Activated naive CD8-positive, alpha-beta T cell treated with anti-CD3 and anti-CD28 coated beads, Interleukin-2, amount 50 U/mL, for 24 hours (primary cell): Measurements from ENCODE around the gene SRRM3.
"Not testable (repeated sequence)": the region's sequence is repeated elsewhere in the genome, so short reads cannot be mapped to it uniquely, and the experiment has no call there.

Experiments
- ATAC-seq: fragments of 150-1000 bp; cut with Tn5 transposase; one replicate; pipeline ENCODE4 v1.10.0; 2021
- DNase-seq: peaks from one replicate; pipeline ENCODE4 v3.0.0; 2021
- H3K27ac Mint-ChIP-seq: one replicate; pipeline ENCODE4 v1.8.0; 2021; ENCODE audit warnings: mild to moderate bottlenecking, mixed read lengths
- H3K27me3 Mint-ChIP-seq: one replicate; pipeline ENCODE4 v1.8.0; 2021; ENCODE audit warnings: mixed read lengths
- H3K36me3 Mint-ChIP-seq: one replicate; pipeline ENCODE4 v1.8.0; 2021; ENCODE audit warnings: low read depth, mixed read lengths
- H3K4me1 Mint-ChIP-seq: one replicate; pipeline ENCODE4 v1.8.0; 2021; ENCODE audit warnings: mixed read lengths
- H3K4me3 Mint-ChIP-seq: one replicate; pipeline ENCODE4 v1.8.0; 2021; ENCODE audit warnings: mild to moderate bottlenecking, moderate library complexity, mixed read lengths
- H3K9me3 Mint-ChIP-seq: one replicate; pipeline ENCODE4 v1.8.0; 2021; ENCODE audit warnings: mixed read lengths

Gene SRRM3

GRCh38 chr7:76259124-76260093, 57.7 kb downstream of the SRRM3 start:
- peaks cover 42% of the 10 kb centered on the region for H3K27me3 Mint-ChIP-seq
- no peak overlapping the region for H3K27ac Mint-ChIP-seq
- no peak overlapping the region for H3K4me3 Mint-ChIP-seq
- ATAC-seq = no peak
- no peak for DNase-seq
- no peaks in the 10 kb centered on the region for H3K4me1 Mint-ChIP-seq
- H3K36me3 Mint-ChIP-seq = no peaks in the 10 kb centered on the region
- no peaks in the 10 kb centered on the region for H3K9me3 Mint-ChIP-seq

DNA sequence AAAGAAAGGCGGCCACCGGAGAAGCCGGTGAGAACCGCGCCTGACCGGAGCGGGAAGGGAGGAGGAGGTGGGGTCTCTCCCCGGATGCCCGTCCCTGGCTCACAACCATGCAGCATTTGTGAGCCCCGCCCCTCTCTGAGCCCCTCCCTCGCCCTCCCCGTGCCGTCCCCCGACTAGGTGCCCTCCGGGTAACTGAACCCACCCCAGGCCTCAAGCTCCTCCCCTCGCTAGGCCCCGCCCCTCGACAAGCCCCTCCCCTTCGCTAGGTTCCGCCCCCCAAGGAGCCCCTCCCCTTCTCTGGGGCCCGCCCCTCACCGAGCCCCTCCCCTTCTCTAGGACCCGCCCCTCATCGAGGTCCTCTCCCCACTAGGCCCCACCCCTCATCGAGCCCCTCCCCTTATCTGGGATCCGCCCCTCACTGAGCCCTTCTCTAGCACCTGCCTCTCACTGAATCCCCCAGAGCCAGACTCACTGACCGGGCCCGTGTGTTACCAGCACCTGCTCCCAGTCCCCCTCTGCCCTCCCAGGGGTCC, 58.5 kb downstream of the SRRM3 start:
- no peak overlapping the region for H3K4me3 Mint-ChIP-seq
- H3K27me3 Mint-ChIP-seq = peaks cover 41% of the 10 kb centered on the region
- no peaks in the 10 kb centered on the region for H3K4me1 Mint-ChIP-seq
- no peaks in the 10 kb centered on the region for H3K36me3 Mint-ChIP-seq
- peak; percentile 48 for DNase-seq
- ATAC-seq = peak; percentile 44
- H3K27ac Mint-ChIP-seq = no peak overlapping the region
- no peaks in the 10 kb centered on the region for H3K9me3 Mint-ChIP-seq

- Mint-ChIP-seq H3K27me3 (peaks cover 44% of the 10 kb centered on the region), H3K4me1 (no peaks in the 10 kb centered on the region)
Measured at GRCh38 chr7:76261329-76261728, 59.6 kb downstream of the SRRM3 start.

DNA sequence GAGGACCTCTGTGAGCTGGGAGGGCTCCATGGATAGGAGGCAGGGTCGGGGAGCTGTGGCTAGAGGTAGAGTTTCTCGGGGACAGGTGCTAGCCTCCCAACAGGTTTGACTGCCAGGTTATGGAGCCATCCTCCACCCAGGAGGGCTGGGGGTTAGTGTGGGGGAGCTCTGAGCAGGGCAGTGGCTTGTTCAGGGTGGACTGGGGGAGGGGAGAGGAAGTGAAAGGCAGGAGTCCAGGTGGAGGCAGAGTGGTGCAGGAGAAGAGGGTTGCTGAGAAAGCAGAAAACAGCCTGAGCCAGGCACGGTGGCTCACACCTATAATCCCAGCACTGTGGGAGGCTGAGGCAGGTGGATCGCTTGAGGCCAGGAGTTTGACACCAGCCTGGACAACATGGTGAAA, 60.2 kb downstream of the SRRM3 start:
- DNase-seq = no peak
- H3K4me3 Mint-ChIP-seq = no peak overlapping the region
- no peak for ATAC-seq
- no peaks in the 10 kb centered on the region for H3K9me3 Mint-ChIP-seq
- no peaks in the 10 kb centered on the region for H3K36me3 Mint-ChIP-seq
- H3K4me1 Mint-ChIP-seq = no peaks in the 10 kb centered on the region
- no peak overlapping the region for H3K27ac Mint-ChIP-seq
- H3K27me3 Mint-ChIP-seq = peaks cover 47% of the 10 kb centered on the region

More at GRCh38 chr7:76261329-76261728, 59.6 kb downstream of the SRRM3 start:
- no peaks in the 10 kb centered on the region for H3K9me3 Mint-ChIP-seq
- DNase-seq (no peak), ATAC-seq (no peak)
- no peak overlapping the region for H3K4me3 Mint-ChIP-seq
- H3K36me3 Mint-ChIP-seq = no peaks in the 10 kb centered on the region
- no peak overlapping the region for H3K27ac Mint-ChIP-seq

GRCh38 chr7:76262683-76263402, 61.1 kb downstream of the SRRM3 start:
- DNase-seq = peak; percentile 51
- H3K4me1 Mint-ChIP-seq = no peaks in the 10 kb centered on the region
- ATAC-seq = peak; percentile 48
- H3K4me3 Mint-ChIP-seq = no peak overlapping the region
- no peaks in the 10 kb centered on the region for H3K36me3 Mint-ChIP-seq
- H3K27ac Mint-ChIP-seq = no peak overlapping the region
- H3K9me3 Mint-ChIP-seq = no peaks in the 10 kb centered on the region
- peaks cover 45% of the 10 kb centered on the region for H3K27me3 Mint-ChIP-seq

GRCh38 chr7:76265299-76265698, 63.6 kb downstream of the SRRM3 start:
- ATAC-seq (no peak), DNase-seq (no peak)
- H3K9me3 Mint-ChIP-seq = no peaks in the 10 kb centered on the region
- H3K27ac Mint-ChIP-seq = no peak overlapping the region
- no peaks in the 10 kb centered on the region for H3K36me3 Mint-ChIP-seq
- peaks cover 47% of the 10 kb centered on the region for H3K27me3 Mint-ChIP-seq
- peaks cover 2% of the 10 kb centered on the region for H3K4me1 Mint-ChIP-seq
- no peak overlapping the region for H3K4me3 Mint-ChIP-seq

- Mint-ChIP-seq H3K9me3 (no peaks in the 10 kb centered on the region), H3K27me3 (peaks cover 42% of the 10 kb centered on the region), H3K4me3 (no peak overlapping the region), H3K27ac (no peak overlapping the region), H3K4me1 (peaks cover 2% of the 10 kb centered on the region), H3K36me3 (no peaks in the 10 kb centered on the region)
- peak; percentile 37 for ATAC-seq
- DNase-seq = no peak
Measured at GRCh38 chr7:76267107-76267893, 65.6 kb downstream of the SRRM3 start.

GRCh38 chr7:76267894-76268183, 66.1 kb downstream of the SRRM3 start:
- H3K27ac Mint-ChIP-seq = no peak overlapping the region
- ATAC-seq = no peak

DNA sequence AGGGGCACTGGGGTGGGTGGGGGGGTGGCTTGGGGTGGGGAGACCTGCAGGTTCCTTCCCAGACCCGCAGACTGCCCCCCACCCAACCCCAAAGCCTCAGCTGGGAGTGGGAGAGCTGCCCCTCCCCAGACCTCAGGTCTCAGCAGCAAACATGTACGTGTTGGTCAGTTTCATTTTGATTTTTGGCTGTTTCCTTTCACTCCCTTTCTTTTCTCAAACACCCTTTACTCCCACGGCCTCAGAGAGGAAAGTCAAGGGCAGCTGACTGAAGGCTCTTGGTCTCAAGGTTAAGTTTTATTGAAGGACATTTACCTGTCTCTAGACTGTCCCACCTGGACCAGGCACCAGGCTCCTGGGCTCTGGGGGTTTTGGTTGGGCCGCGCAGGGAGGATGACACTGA, 66.7 kb downstream of the SRRM3 start:
- Mint-ChIP-seq H3K4me3 (no peak overlapping the region), H3K27me3 (peaks cover 38% of the 10 kb centered on the region), H3K9me3 (no peaks in the 10 kb centered on the region), H3K4me1 (peaks cover 7% of the 10 kb centered on the region), H3K36me3 (no peaks in the 10 kb centered on the region), H3K27ac (no peak overlapping the region)
- no peak for DNase-seq
- peak; percentile 7 for ATAC-seq

More at GRCh38 chr7:76267894-76268183, 66.1 kb downstream of the SRRM3 start:
- no peaks in the 10 kb centered on the region for H3K36me3 Mint-ChIP-seq
- DNase-seq = no peak
- peaks cover 3% of the 10 kb centered on the region for H3K4me1 Mint-ChIP-seq
- peaks cover 40% of the 10 kb centered on the region for H3K27me3 Mint-ChIP-seq
- no peak overlapping the region for H3K4me3 Mint-ChIP-seq
- H3K9me3 Mint-ChIP-seq = no peaks in the 10 kb centered on the region

- no peaks in the 10 kb centered on the region for H3K9me3 Mint-ChIP-seq
- H3K27ac Mint-ChIP-seq = no peak overlapping the region
- no peak overlapping the region for H3K4me3 Mint-ChIP-seq
- ATAC-seq (no peak), DNase-seq (no peak)
- peaks cover 42% of the 10 kb centered on the region for H3K27me3 Mint-ChIP-seq
- H3K36me3 Mint-ChIP-seq = no peaks in the 10 kb centered on the region
- H3K4me1 Mint-ChIP-seq = peaks cover 12% of the 10 kb centered on the region
Measured at GRCh38 chr7:76269895-76270294, 68.2 kb downstream of the SRRM3 start.

- H3K36me3 Mint-ChIP-seq, H3K27ac Mint-ChIP-seq, ATAC-seq, H3K9me3 Mint-ChIP-seq, DNase-seq, H3K4me3 Mint-ChIP-seq: not testable (repeated sequence)
- H3K27me3 Mint-ChIP-seq = peaks cover 44% of the 10 kb centered on the region
- peaks cover 12% of the 10 kb centered on the region for H3K4me1 Mint-ChIP-seq
Measured at GRCh38 chr7:76271384-76271783, 69.7 kb downstream of the SRRM3 start.

GRCh38 chr7:76272142-76272541, 70.4 kb downstream of the SRRM3 start:
- no peak overlapping the region for H3K27ac Mint-ChIP-seq
- no peaks in the 10 kb centered on the region for H3K9me3 Mint-ChIP-seq
- H3K4me3 Mint-ChIP-seq = no peak overlapping the region
- H3K4me1 Mint-ChIP-seq = peaks cover 12% of the 10 kb centered on the region
- no peak for ATAC-seq
- peaks cover 38% of the 10 kb centered on the region for H3K27me3 Mint-ChIP-seq
- no peak for DNase-seq
- H3K36me3 Mint-ChIP-seq = no peaks in the 10 kb centered on the region

GRCh38 chr7:76272851-76273497, 71.3 kb downstream of the SRRM3 start:
- Mint-ChIP-seq H3K9me3 (no peaks in the 10 kb centered on the region), H3K4me3 (no peak overlapping the region), H3K27ac (no peak overlapping the region), H3K36me3 (no peaks in the 10 kb centered on the region), H3K27me3 (peaks cover 41% of the 10 kb centered on the region), H3K4me1 (peaks cover 12% of the 10 kb centered on the region)
- ATAC-seq (peak; percentile 17), DNase-seq (no peak)

DNA sequence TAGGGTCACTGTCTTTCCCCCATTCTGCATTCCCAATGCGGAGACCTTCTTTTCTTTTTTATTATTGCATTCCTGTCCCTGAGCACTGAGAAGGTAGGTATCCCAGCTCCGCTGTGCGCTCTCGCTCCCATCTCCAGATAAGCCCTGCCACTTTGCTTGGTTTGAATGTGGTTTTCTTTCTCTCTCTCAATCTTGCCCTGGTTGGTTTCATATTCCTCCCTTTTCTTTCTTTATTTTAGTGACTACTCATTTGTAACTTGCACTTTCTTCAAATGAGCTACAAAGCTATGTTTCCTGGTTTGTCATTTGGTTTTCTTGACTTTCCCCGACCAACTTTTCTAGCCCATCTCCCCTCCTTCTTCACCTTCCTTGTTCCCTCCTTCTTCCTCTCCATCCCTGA, 71.8 kb downstream of the SRRM3 start:
- ATAC-seq (no peak), DNase-seq (no peak)
- Mint-ChIP-seq H3K27me3 (peaks cover 39% of the 10 kb centered on the region), H3K9me3 (no peaks in the 10 kb centered on the region), H3K4me3 (no peak overlapping the region), H3K27ac (no peak overlapping the region), H3K36me3 (no peaks in the 10 kb centered on the region), H3K4me1 (peaks cover 10% of the 10 kb centered on the region)
